ENCODE measurements around the gene CHST15. TPM values are rescaled to one million over a fixed set of nuclear protein-coding genes. Genes with fewer than 3 reads are reported as not detected.

The CHST15 gene
- total RNA-seq, 1 experiment from 2014 or later: 26.7 TPM

DNA sequence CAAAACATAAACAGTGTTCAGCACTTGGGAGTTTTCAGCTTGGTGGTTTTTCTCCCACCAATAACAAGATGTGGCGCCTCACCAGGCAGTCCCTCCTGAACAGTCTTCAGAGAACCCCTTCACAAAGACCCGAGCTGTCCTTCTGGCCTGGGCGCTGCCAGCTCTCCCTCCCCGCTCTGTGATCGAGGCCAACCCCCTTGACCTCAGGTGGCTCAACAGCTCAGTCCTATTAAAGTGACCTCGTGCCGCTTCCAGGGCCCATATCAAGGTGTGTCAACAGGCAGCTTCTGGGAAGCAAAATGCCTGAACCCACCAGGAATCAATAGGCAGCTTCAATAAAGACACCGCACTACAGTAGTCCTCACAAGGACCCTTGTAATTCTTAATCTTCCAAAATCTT lies 63.3 kb downstream of the CHST15 start:
- Mint-ChIP-seq H3K36me3 (ENCODE audit: insufficient read depth, unreplicated experiment) (peaks cover 4% of the 10 kb centered on the region), H3K27ac (ENCODE audit: unreplicated experiment) (no peak overlapping the region)
- CTCF ChIA-PET: no interaction called here

DNA sequence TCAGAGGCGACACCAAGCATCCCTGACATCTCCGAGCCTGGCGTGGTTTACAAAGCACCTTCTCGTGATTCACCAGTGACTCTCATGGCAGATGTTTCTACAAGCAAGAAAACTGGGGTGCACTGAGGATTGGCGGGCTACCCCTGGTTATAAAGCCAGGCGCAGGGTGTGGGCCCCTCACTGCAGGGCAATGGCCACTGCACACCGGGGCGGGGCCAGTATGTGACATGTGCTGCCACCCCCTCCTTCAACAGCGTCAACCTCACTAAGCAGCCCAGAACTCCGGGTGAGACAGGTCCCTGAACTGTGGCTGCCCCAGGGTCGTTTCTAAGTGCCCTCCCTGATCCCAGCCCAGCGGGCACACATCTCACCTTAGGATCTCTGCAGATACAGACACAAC lies 63.8 kb downstream of the CHST15 start:
- TF ChIP-seq, protein P1, sequence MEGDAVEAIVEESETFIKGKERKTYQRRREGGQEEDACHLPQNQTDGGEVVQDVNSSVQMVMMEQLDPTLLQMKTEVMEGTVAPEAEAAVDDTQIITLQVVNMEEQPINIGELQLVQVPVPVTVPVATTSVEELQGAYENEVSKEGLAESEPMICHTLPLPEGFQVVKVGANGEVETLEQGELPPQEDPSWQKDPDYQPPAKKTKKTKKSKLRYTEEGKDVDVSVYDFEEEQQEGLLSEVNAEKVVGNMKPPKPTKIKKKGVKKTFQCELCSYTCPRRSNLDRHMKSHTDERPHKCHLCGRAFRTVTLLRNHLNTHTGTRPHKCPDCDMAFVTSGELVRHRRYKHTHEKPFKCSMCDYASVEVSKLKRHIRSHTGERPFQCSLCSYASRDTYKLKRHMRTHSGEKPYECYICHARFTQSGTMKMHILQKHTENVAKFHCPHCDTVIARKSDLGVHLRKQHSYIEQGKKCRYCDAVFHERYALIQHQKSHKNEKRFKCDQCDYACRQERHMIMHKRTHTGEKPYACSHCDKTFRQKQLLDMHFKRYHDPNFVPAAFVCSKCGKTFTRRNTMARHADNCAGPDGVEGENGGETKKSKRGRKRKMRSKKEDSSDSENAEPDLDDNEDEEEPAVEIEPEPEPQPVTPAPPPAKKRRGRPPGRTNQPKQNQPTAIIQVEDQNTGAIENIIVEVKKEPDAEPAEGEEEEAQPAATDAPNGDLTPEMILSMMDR (IDR thresholded peaks at IDR 0.05; ENCODE audit: insufficient read depth in 1 of 2, low read depth in 1 of 2, low read length in 1 of 2, severe bottlenecking in 1 of 2, unreplicated experiment in 1 of 2): no peak

More for the DNA sequence above, 63.3 kb downstream of the CHST15 start:
- Histone ChIP-seq H3K27me3 (replicated peaks; ENCODE audit: control insufficient read depth, insufficient read depth, low read length) (no peaks in the 10 kb centered on the region), H3K4me3 (ENCODE audit: low read depth, low read length) (no peak overlapping the region), H3K9me3 (no peaks in the 10 kb centered on the region), H3K36me3 (ENCODE audit: control insufficient read depth, insufficient read depth, low read length) (no peaks in the 10 kb centered on the region), H3K4me1 (no peaks in the 10 kb centered on the region)
- BruUV-seq (replicated peaks): no TSS peak
- POLR2A ChIA-PET: interaction anchor here (0.5 kb wide), 1 partner anchor 709 kb away, joined by 3 read pairs; no protein-coding TSS in a partner anchor
- no peaks in the 10 kb centered on the region for H3K9me3 Mint-ChIP-seq (ENCODE audit: unreplicated experiment)
- no peak for DNase-seq
- peaks cover 2% of the 10 kb centered on the region for H3K27me3 Mint-ChIP-seq (ENCODE audit: insufficient read depth, unreplicated experiment)
- no peak overlapping the region for H3K4me3 Mint-ChIP-seq (ENCODE audit: unreplicated experiment)
- TF ChIP-seq, protein P1 (IDR thresholded peaks at IDR 0.05; ENCODE audit: insufficient read depth in 1 of 2, low read depth in 1 of 2, low read length in 1 of 2, severe bottlenecking in 1 of 2, unreplicated experiment in 1 of 2): no peak
- no peaks in the 10 kb centered on the region for H3K4me1 Mint-ChIP-seq (ENCODE audit: low read depth, unreplicated experiment)
- intact Hi-C loops (cut with micrococcal nuclease; ENCODE audit: unreplicated experiment): no loop called here

DNA sequence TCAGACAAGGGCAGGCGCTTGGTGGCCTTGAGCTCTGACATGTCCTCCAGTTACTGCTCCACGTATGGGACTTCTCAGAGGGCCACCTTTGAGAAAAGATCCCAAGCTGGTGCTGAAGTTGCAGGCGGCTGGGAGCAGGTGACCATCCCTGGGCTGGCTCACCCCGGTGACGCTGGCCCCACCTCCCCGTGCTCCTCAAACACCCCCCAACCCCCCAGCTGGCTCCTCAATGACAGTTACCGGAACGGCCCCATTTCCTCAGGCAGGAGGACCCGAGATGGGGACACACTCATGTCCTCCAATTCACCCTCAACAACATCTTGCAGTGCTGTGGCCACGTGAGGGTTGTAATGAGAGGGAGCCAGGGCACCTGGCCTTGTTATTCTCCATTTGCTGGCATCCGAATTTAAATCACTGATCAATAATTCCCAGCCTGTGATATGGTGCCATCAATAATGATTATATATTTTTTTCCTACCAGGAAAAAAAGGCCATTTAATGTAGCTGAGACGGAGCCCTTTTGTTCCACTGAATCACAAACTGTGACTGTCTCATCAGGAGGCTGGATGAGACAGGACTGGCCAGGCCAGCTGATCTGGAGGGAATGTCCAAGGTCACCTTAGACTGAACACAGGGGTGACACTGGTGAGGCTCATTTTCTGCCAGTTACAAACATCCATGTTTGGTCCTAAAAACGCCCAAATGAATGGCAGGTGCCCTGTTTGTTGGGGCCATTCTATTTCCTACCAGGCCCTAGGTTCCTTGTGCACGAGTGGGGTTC lies 64.5 kb downstream of the CHST15 start:
- no peaks in the 10 kb centered on the region for H3K36me3 ChIP-seq (ENCODE audit: control insufficient read depth, insufficient read depth, low read length)
- intact Hi-C loops (cut with micrococcal nuclease; ENCODE audit: unreplicated experiment): no loop called here
- Mint-ChIP-seq H3K36me3 (ENCODE audit: insufficient read depth, unreplicated experiment) (peaks cover 13% of the 10 kb centered on the region), H3K27me3 (ENCODE audit: insufficient read depth, unreplicated experiment) (peaks cover 2% of the 10 kb centered on the region), H3K27ac (ENCODE audit: unreplicated experiment) (no peak overlapping the region), H3K4me1 (ENCODE audit: low read depth, unreplicated experiment) (no peaks in the 10 kb centered on the region), H3K4me3 (ENCODE audit: unreplicated experiment) (no peak overlapping the region), H3K9me3 (ENCODE audit: unreplicated experiment) (no peaks in the 10 kb centered on the region)
- no TSS peak for BruUV-seq (replicated peaks)
- DNase-seq: no peak
- no peak overlapping the region for H3K4me3 ChIP-seq (ENCODE audit: low read depth, low read length)
- H3K27me3 ChIP-seq (replicated peaks; ENCODE audit: control insufficient read depth, insufficient read depth, low read length): no peaks in the 10 kb centered on the region
- H3K9me3 ChIP-seq: no peaks in the 10 kb centered on the region
- H3K4me1 ChIP-seq: no peaks in the 10 kb centered on the region
- ChIA-PET CTCF (interaction anchor here (1.5 kb wide), 1 partner anchor 34 kb away, joined by 4 read pairs; no protein-coding TSS in a partner anchor), POLR2A (interaction anchor here (0.6 kb wide), 1 partner anchor 20 kb away, joined by 5 read pairs; no protein-coding TSS in a partner anchor)
- TF ChIP-seq, protein P1 (IDR thresholded peaks at IDR 0.05; ENCODE audit: insufficient read depth in 1 of 2, low read depth in 1 of 2, low read length in 1 of 2, severe bottlenecking in 1 of 2, unreplicated experiment in 1 of 2): no peak

More for the DNA sequence above, 63.8 kb downstream of the CHST15 start:
- peaks cover 6% of the 10 kb centered on the region for H3K36me3 Mint-ChIP-seq (ENCODE audit: insufficient read depth, unreplicated experiment)
- peaks cover 2% of the 10 kb centered on the region for H3K27me3 Mint-ChIP-seq (ENCODE audit: insufficient read depth, unreplicated experiment)
- H3K9me3 Mint-ChIP-seq (ENCODE audit: unreplicated experiment): no peaks in the 10 kb centered on the region
- no peaks in the 10 kb centered on the region for H3K4me1 ChIP-seq
- no peaks in the 10 kb centered on the region for H3K9me3 ChIP-seq
- H3K27ac Mint-ChIP-seq (ENCODE audit: unreplicated experiment): no peak overlapping the region
- H3K36me3 ChIP-seq (ENCODE audit: control insufficient read depth, insufficient read depth, low read length): no peaks in the 10 kb centered on the region
- no peak overlapping the region for H3K4me3 Mint-ChIP-seq (ENCODE audit: unreplicated experiment)
- BruUV-seq (replicated peaks): no TSS peak
- ChIA-PET CTCF (no interaction called here), POLR2A (interaction anchor here (0.5 to 0.6 kb wide), 2 partner anchors 19 to 709 kb away, joined by 3 to 5 read pairs; no protein-coding TSS in a partner anchor)
- no peaks in the 10 kb centered on the region for H3K27me3 ChIP-seq (replicated peaks; ENCODE audit: control insufficient read depth, insufficient read depth, low read length)
- H3K4me3 ChIP-seq (ENCODE audit: low read depth, low read length): no peak overlapping the region
- no peaks in the 10 kb centered on the region for H3K4me1 Mint-ChIP-seq (ENCODE audit: low read depth, unreplicated experiment)
- intact Hi-C loops (cut with micrococcal nuclease; ENCODE audit: unreplicated experiment): no loop called here
- DNase-seq: no peak

All from Caco-2 (cell line).